ENCODE measurements around the gene VSX1. TPM values are rescaled to one million over a fixed set of nuclear protein-coding genes. Genes with fewer than 3 reads are reported as not detected.

The VSX1 gene
- total and polyA plus RNA-seq, 4 experiments from 2014 or later, result not detected

DNA sequence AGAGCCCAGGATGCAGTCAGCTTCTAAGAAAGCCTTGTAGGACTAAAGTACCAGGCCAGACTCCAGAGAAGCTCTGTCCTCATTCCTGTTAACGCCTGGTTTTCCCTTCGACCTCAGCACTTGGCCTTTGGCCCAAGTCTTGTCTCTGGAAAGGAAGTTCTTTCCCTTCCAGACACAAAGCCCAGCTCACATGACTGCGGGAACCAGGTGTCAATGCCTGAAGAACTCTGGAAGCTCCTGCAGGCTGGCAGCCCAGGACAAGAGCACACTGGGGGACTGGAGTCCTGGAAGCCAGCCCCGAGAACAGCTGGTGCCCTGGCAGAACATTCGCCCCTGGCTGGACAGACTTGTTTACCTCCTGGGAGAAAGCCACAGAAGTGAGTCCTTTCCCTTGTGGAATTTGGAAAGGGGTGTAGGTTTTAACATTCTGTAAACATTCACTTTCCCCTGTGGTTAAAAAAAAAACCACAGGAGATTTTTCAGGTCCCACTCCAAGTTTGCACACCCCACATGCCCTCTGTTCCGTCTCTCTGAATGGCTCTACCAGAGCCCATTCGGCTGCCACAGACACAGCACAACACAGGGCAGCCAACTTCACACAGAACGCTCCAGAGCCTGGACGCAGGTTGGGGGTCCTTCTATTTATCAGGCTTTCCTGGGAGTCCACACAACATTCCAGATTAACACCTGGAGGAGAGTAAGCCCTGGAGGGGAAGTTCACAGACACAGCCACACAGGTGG lies 42.1 kb downstream of the VSX1 start:
- Mint-ChIP-seq H3K4me3 (peak overlapping the region in 2 of 8 donors; percentile 29 to 50), H3K27ac (peak overlapping the region; percentile 37 to 87 (median 78)), H3K36me3 (peaks cover 0 to 2% of the 10 kb centered on the region in 2 donors), H3K9me3 (no peaks in the 10 kb centered on the region), H3K4me1 (peaks cover 34 to 80% (median 63%) of the 10 kb centered on the region in 4 donors), H3K27me3 (no peaks in the 10 kb centered on the region)
- POLR2A ChIA-PET (ENCODE audit: partially characterized antibody), result interaction anchor here (1.0 to 1.5 kb wide), 2 partner anchors 19 to 156 kb away, joined by 3 to 4 read pairs; partner anchors contain the start of genes ACSS1 and ENTPD6
- Histone ChIP-seq H3K4me3 (ENCODE audit: low read length in 2 of 2) (no peak overlapping the region), H3K36me3 (ENCODE audit: insufficient read depth, low read length) (no peaks in the 10 kb centered on the region), H3K4me1 (ENCODE audit: insufficient read depth, low read length) (peaks cover 71% of the 10 kb centered on the region), H3K9me3 (ENCODE audit: control insufficient read depth in 1 of 2, low read length in 2 of 2) (no peaks in the 10 kb centered on the region), H3K27me3 (ENCODE audit: insufficient read depth, low read length) (no peaks in the 10 kb centered on the region), H3K27ac (ENCODE audit: low read depth, low read length) (peak overlapping the region; percentile 15)
- CTCF ChIA-PET (ENCODE audit: partially characterized antibody), result interaction anchor here (0.6 kb wide), 1 partner anchor 25 kb away, joined by 3 read pairs; no protein-coding TSS in a partner anchor
- DNase-seq, result no peak
- intact Hi-C loops (cut with micrococcal nuclease), result no loop called here

DNA sequence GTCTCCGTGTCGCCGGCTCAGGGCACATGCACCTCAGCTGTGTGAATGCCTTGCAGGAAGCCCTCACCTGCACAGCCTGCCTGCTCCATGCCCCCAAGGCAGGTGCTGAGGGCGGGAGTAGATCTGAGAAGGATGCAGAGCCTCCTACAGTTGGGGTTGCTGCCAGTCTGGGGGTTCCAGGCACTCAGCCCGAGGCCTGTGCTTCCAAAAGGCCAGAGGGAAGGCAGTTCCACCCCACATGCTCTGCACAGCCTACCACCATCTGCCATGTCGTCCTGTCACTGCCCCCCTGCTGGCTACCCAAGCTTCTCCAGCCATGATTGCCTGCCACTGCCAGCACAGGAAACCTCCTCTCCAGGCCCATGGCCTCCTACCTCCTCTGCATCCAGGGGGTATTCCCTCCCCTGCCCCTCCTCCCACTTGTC lies 43.3 kb downstream of the VSX1 start:
- peak overlapping the region; percentile 52 to 82 (median 65) for H3K27ac Mint-ChIP-seq
- no peak overlapping the region for H3K27ac ChIP-seq (ENCODE audit: low read depth, low read length)
- no peaks in the 10 kb centered on the region for H3K9me3 ChIP-seq (ENCODE audit: control insufficient read depth in 1 of 2, low read length in 2 of 2)
- peaks cover 70% of the 10 kb centered on the region for H3K4me1 ChIP-seq (ENCODE audit: insufficient read depth, low read length)
- peaks cover 35 to 88% (median 60%) of the 10 kb centered on the region in 4 donors for H3K4me1 Mint-ChIP-seq
- POLR2A ChIA-PET (ENCODE audit: partially characterized antibody), result interaction anchor here (1.5 kb wide), 1 partner anchor 20 kb away, joined by 4 read pairs; the partner anchor contains the start of gene ACSS1
- no peak overlapping the region for H3K4me3 Mint-ChIP-seq
- H3K36me3 ChIP-seq (ENCODE audit: insufficient read depth, low read length), result no peaks in the 10 kb centered on the region
- H3K27me3 Mint-ChIP-seq, result no peaks in the 10 kb centered on the region
- H3K27me3 ChIP-seq (ENCODE audit: insufficient read depth, low read length), result no peaks in the 10 kb centered on the region
- CTCF ChIA-PET (ENCODE audit: partially characterized antibody), result interaction anchor here (0.8 to 0.9 kb wide), 2 partner anchors 44 to 45 kb away, joined by 3 read pairs; no protein-coding TSS in a partner anchor
- H3K4me3 ChIP-seq (ENCODE audit: low read length in 2 of 2), result no peak overlapping the region
- DNase-seq, result no peak
- peaks cover 0 to 2% of the 10 kb centered on the region in 2 donors for H3K36me3 Mint-ChIP-seq
- no peaks in the 10 kb centered on the region for H3K9me3 Mint-ChIP-seq
- intact Hi-C loops (cut with micrococcal nuclease), result no loop called here

- Mint-ChIP-seq H3K4me3 (peak overlapping the region in 1 of 8 donors; percentile 15), H3K27me3 (no peaks in the 10 kb centered on the region), H3K9me3 (no peaks in the 10 kb centered on the region), H3K27ac (peak overlapping the region; percentile 29 to 83 (median 78)), H3K4me1 (peaks cover 34 to 85% (median 57%) of the 10 kb centered on the region in 4 donors), H3K36me3 (no peaks in the 10 kb centered on the region)
- H3K27ac ChIP-seq (ENCODE audit: low read depth, low read length), result no peak overlapping the region
- no peaks in the 10 kb centered on the region for H3K36me3 ChIP-seq (ENCODE audit: insufficient read depth, low read length)
- no peaks in the 10 kb centered on the region for H3K9me3 ChIP-seq (ENCODE audit: control insufficient read depth in 1 of 2, low read length in 2 of 2)
- intact Hi-C loops (cut with micrococcal nuclease), result no loop called here
- POLR2A ChIA-PET (ENCODE audit: partially characterized antibody), result interaction anchor here (1.5 kb wide), 1 partner anchor 20 kb away, joined by 4 read pairs; the partner anchor contains the start of gene ACSS1
- H3K4me3 ChIP-seq (ENCODE audit: low read length in 2 of 2), result no peak overlapping the region
- no peak for DNase-seq
- H3K27me3 ChIP-seq (ENCODE audit: insufficient read depth, low read length), result no peaks in the 10 kb centered on the region
- H3K4me1 ChIP-seq (ENCODE audit: insufficient read depth, low read length), result peaks cover 65% of the 10 kb centered on the region
- CTCF ChIA-PET (ENCODE audit: partially characterized antibody), result interaction anchor here (0.8 kb wide), 1 partner anchor 45 kb away, joined by 3 read pairs; no protein-coding TSS in a partner anchor
Measured at GRCh38 chr20:25038103-25038410, 43.9 kb downstream of the VSX1 start.

DNA sequence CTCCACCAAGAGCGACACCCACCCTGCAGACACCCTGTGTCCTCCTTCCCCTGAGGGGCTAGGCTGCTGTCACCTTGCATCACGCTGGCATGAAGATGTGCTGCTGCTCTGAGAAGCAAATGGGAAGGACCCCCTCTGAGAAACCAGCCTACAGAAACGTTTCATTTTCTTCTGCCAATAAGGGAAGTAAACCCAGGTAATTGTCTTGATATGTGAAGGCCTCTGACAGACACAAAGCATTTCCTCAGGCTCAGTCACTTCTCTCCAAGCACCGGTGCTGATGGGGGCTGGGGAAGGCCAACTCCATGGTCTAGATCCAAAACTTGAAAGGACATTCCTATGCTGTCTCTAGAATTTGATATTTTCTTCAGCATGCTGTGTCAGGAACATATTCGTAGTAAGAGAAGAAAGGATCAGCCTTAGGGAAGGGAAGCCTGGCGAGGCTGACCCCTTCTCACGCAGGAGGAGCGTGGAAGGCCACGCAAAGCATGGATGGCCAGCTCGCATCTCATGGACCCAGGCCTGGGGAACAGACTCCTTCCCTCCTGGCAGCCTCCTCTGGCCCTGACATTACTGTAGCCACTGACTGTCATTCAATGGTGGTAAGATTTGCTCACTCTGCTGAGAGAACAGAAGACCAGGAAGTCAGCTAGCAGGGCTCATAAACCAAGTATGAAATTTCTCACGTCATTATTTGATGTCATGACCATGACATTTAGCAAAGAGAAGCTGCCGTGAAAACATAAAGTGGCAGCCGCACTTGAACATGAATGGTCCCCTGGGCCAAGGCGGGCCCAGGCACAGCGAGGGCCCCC lies 44.4 kb downstream of the VSX1 start:
- Histone ChIP-seq H3K27ac (ENCODE audit: low read depth, low read length) (no peak overlapping the region), H3K36me3 (ENCODE audit: insufficient read depth, low read length) (no peaks in the 10 kb centered on the region), H3K27me3 (ENCODE audit: insufficient read depth, low read length) (no peaks in the 10 kb centered on the region), H3K9me3 (ENCODE audit: control insufficient read depth in 1 of 2, low read length in 2 of 2) (no peaks in the 10 kb centered on the region), H3K4me1 (ENCODE audit: insufficient read depth, low read length) (peaks cover 59% of the 10 kb centered on the region), H3K4me3 (ENCODE audit: low read length in 2 of 2) (no peak overlapping the region)
- ChIA-PET POLR2A (ENCODE audit: partially characterized antibody) (interaction anchor here (1.8 kb wide), 1 partner anchor 8 kb away, joined by 5 read pairs; no protein-coding TSS in a partner anchor), CTCF (ENCODE audit: partially characterized antibody) (interaction anchor here (0.8 to 1.0 kb wide), 2 partner anchors 31 to 44 kb away, joined by 3 to 5 read pairs; no protein-coding TSS in a partner anchor)
- Mint-ChIP-seq H3K4me3 (peak overlapping the region in 2 of 8 donors; percentile 15 to 26), H3K9me3 (no peaks in the 10 kb centered on the region), H3K36me3 (peaks cover 0 to 3% of the 10 kb centered on the region in 2 donors), H3K27ac (peak overlapping the region; percentile 55 to 83 (median 81)), H3K27me3 (no peaks in the 10 kb centered on the region), H3K4me1 (peaks cover 29 to 79% (median 51%) of the 10 kb centered on the region in 4 donors)
- no peak for DNase-seq
- intact Hi-C loops (cut with micrococcal nuclease), result no loop called here

DNA sequence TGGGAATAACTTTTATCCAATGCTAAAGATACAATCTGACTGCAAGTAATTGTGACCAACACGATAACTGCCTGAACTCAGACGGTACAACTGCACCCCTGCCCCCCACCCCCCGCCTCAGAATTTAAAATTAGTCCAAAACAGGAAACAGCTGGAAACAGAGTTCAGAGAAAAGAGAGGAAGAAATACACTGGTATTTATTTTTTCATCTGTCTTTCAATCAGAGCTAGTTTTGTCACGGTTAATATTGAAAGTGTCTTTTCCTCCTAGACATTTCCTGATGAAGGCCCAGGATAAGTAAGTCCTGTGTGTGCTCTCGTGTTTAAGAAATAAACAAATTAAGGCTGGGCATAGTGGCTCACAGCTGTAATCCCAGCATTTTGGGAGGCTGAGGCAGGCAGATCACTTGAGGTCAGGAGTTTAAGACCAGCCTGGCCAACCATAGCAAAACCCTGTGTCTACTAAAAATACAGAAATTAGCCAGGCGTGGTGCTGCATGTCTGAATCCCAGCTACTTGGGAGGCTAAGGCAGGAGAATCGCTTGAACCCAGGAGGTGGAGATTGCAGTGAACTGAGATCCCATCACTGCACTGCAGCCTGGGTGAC lies 45.5 kb downstream of the VSX1 start:
- no peaks in the 10 kb centered on the region for H3K27me3 Mint-ChIP-seq
- peak overlapping the region; percentile 20 to 87 (median 83) for H3K27ac Mint-ChIP-seq
- H3K27me3 ChIP-seq (ENCODE audit: insufficient read depth, low read length), result no peaks in the 10 kb centered on the region
- H3K36me3 ChIP-seq (ENCODE audit: insufficient read depth, low read length), result no peaks in the 10 kb centered on the region
- H3K27ac ChIP-seq (ENCODE audit: low read depth, low read length), result no peak overlapping the region
- intact Hi-C loops (cut with micrococcal nuclease), result no loop called here
- ChIA-PET POLR2A (ENCODE audit: partially characterized antibody) (interaction anchor here (1.2 to 1.8 kb wide), 3 partner anchors 9 to 21 kb away, joined by 5 read pairs; partner anchors contain the start of gene ACSS1), CTCF (ENCODE audit: partially characterized antibody) (interaction anchor here (0.8 to 1.5 kb wide), 4 partner anchors 9 to 32 kb away, joined by 3 to 5 read pairs (median 3); no protein-coding TSS in a partner anchor)
- no peak overlapping the region for H3K4me3 ChIP-seq (ENCODE audit: low read length in 2 of 2)
- H3K9me3 ChIP-seq (ENCODE audit: control insufficient read depth in 1 of 2, low read length in 2 of 2), result no peaks in the 10 kb centered on the region
- peaks cover 28 to 71% (median 44%) of the 10 kb centered on the region in 4 donors for H3K4me1 Mint-ChIP-seq
- no peak for DNase-seq
- H3K4me1 ChIP-seq (ENCODE audit: insufficient read depth, low read length), result peaks cover 48% of the 10 kb centered on the region
- H3K9me3 Mint-ChIP-seq, result no peaks in the 10 kb centered on the region
- peaks cover 0 to 5% of the 10 kb centered on the region in 2 donors for H3K36me3 Mint-ChIP-seq
- peak overlapping the region in 7 of 8 donors; percentile 27 to 75 (median 72) for H3K4me3 Mint-ChIP-seq

- DNase-seq, result no peak
- Histone ChIP-seq H3K9me3 (ENCODE audit: control insufficient read depth in 1 of 2, low read length in 2 of 2) (no peaks in the 10 kb centered on the region), H3K4me3 (ENCODE audit: low read length in 2 of 2) (no peak overlapping the region), H3K27me3 (ENCODE audit: insufficient read depth, low read length) (no peaks in the 10 kb centered on the region), H3K27ac (ENCODE audit: low read depth, low read length) (no peak overlapping the region), H3K4me1 (ENCODE audit: insufficient read depth, low read length) (peaks cover 43% of the 10 kb centered on the region), H3K36me3 (ENCODE audit: insufficient read depth, low read length) (no peaks in the 10 kb centered on the region)
- POLR2A ChIA-PET (ENCODE audit: partially characterized antibody), result interaction anchor here (1.2 to 1.8 kb wide), 3 partner anchors 10 to 22 kb away, joined by 5 read pairs; partner anchors contain the start of gene ACSS1
- CTCF ChIA-PET (ENCODE audit: partially characterized antibody), result interaction anchor here (0.7 to 1.5 kb wide), 2 partner anchors 11 to 30 kb away, joined by 3 read pairs; no protein-coding TSS in a partner anchor
- H3K4me1 Mint-ChIP-seq, result peaks cover 28 to 73% (median 46%) of the 10 kb centered on the region in 4 donors
- H3K4me3 Mint-ChIP-seq, result peak overlapping the region in 7 of 8 donors; percentile 17 to 75 (median 72)
- no peaks in the 10 kb centered on the region for H3K27me3 Mint-ChIP-seq
- intact Hi-C loops (cut with micrococcal nuclease), result no loop called here
- H3K9me3 Mint-ChIP-seq, result no peaks in the 10 kb centered on the region
- peak overlapping the region in 6 of 7 donors; percentile 81 to 87 (median 84) for H3K27ac Mint-ChIP-seq
- peaks cover 0 to 10% of the 10 kb centered on the region in 2 donors for H3K36me3 Mint-ChIP-seq
Measured at GRCh38 chr20:25035921-25036320, 46.0 kb downstream of the VSX1 start.
